Hepatocyte (in vitro differentiated cells): ENCODE data around the gene TM6SF1.

Source experiments
- EZH2phosphoT487 ChIP-seq: fragments of 200-600 bp; sonication (generic); IDR thresholded peaks from one replicate; pipeline ENCODE4 v1.6.1; 2018; ENCODE audit warnings: antibody characterized with exemption, mild to moderate bottlenecking, low read depth, moderate library complexity; ENCODE audit not compliant: unreplicated experiment, severe bottlenecking
- TF ChIP-seq, protein P1 (sequence below): fragments of 200-600 bp; sonication (generic); IDR thresholded peaks from 2 replicates; pipeline ENCODE4 v1.5.1; 2016; ENCODE audit warnings: antibody characterized with exemption, mild to moderate bottlenecking; ENCODE audit not compliant: poor library complexity

DNA sequence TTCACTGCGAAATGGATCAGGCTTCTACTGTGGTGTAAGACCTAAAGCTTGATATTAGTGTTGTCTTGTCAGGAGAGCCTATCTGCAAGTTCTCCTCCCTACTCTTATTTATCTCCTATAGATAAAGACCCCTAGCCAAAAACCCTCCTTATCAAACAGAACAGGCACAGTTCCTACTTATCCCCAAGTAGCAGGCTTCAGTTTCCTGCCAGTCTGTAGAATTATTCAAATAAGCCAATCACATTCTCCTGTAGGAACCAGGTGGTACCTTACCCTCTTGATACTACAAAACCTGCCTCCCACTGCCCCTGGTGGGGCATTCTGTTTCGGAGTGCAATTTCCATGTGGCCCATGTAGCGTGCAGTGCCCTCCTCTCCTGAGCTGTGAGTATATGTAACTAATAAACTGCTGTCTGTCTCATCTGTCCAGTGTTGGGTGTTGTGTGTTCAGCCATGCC is 71.5 kb downstream of the TM6SF1 start:
- TF ChIP-seq, protein P1, sequence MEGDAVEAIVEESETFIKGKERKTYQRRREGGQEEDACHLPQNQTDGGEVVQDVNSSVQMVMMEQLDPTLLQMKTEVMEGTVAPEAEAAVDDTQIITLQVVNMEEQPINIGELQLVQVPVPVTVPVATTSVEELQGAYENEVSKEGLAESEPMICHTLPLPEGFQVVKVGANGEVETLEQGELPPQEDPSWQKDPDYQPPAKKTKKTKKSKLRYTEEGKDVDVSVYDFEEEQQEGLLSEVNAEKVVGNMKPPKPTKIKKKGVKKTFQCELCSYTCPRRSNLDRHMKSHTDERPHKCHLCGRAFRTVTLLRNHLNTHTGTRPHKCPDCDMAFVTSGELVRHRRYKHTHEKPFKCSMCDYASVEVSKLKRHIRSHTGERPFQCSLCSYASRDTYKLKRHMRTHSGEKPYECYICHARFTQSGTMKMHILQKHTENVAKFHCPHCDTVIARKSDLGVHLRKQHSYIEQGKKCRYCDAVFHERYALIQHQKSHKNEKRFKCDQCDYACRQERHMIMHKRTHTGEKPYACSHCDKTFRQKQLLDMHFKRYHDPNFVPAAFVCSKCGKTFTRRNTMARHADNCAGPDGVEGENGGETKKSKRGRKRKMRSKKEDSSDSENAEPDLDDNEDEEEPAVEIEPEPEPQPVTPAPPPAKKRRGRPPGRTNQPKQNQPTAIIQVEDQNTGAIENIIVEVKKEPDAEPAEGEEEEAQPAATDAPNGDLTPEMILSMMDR = no peak
- TF ChIP-seq EZH2phosphoT487 = no peak
